Trophoblast cell (in vitro differentiated cells and primary cell): Measurements from ENCODE around the gene SLC29A2.
A peak's percentile ranks its signal among the peaks of the same experiment; 100 is the strongest.

ENCODE experiments used
- DNase-seq, 2 donors: peaks; one replicate each; pipeline ENCODE4 v3.0.0-alpha.2; 2016
- H2AFZ ChIP-seq: 2 replicates; pipeline ENCODE4 v1.6.1; 2013; ENCODE audit warnings: low read length, moderate library complexity, mild to moderate bottlenecking; ENCODE audit not compliant: insufficient read depth, poor library complexity
- H2AK5ac ChIP-seq: 2 replicates; pipeline ENCODE4 v1.6.1; 2013; ENCODE audit warnings: mild to moderate bottlenecking, low read length
- H2BK120ac ChIP-seq: 2 replicates; pipeline ENCODE4 v1.6.1; 2013; ENCODE audit warnings: low read length, mild to moderate bottlenecking, moderate library complexity; ENCODE audit not compliant: insufficient read depth, poor library complexity
- H2BK12ac ChIP-seq: 2 replicates; pipeline ENCODE4 v1.6.1; 2013; ENCODE audit warnings: mild to moderate bottlenecking, low read length, moderate library complexity
- H2BK5ac ChIP-seq: 2 replicates; pipeline ENCODE4 v1.6.1; 2013; ENCODE audit warnings: low read length, low read depth, moderate library complexity, mild to moderate bottlenecking; ENCODE audit not compliant: poor library complexity
- H3K14ac ChIP-seq: 2 replicates; pipeline ENCODE4 v1.6.1; 2013; ENCODE audit warnings: mild to moderate bottlenecking, low read length
- H3K18ac ChIP-seq: 2 replicates; pipeline ENCODE4 v1.6.1; 2013; ENCODE audit warnings: mild to moderate bottlenecking, low read length
- H3K23ac ChIP-seq: 2 replicates; pipeline ENCODE4 v1.6.1; 2013; ENCODE audit warnings: low read length
- H3K27ac ChIP-seq: 2 replicates; pipeline ENCODE4 v1.5.1; 2013; ENCODE audit warnings: low read depth, mild to moderate bottlenecking, inconsistent platforms, low read length, moderate library complexity
- H3K27me3 ChIP-seq: 2 replicates; pipeline ENCODE4 v1.6.1; 2013; ENCODE audit warnings: inconsistent platforms, mild to moderate bottlenecking, low read length, moderate library complexity; ENCODE audit not compliant: insufficient read depth
- H3K36me3 ChIP-seq, 2 experiments: 1 replicate in 1 of 2; 2 replicates in 1 of 2; pipeline ENCODE4 v1.6.1; 2013; ENCODE audit warnings: low read length in 2 of 2, mild to moderate bottlenecking in 2 of 2, moderate library complexity in 1 of 2; ENCODE audit not compliant: insufficient read depth in 2 of 2, control insufficient read depth in 1 of 2
- H3K4ac ChIP-seq: 2 replicates; pipeline ENCODE4 v1.6.1; 2013; ENCODE audit warnings: low read depth, mild to moderate bottlenecking, low read length, moderate library complexity
- H3K4me1 ChIP-seq, 2 experiments: 1 replicate in 1 of 2; 2 replicates in 1 of 2; pipeline ENCODE4 v1.6.1; 2013; ENCODE audit warnings: low read length in 2 of 2, mild to moderate bottlenecking in 2 of 2, moderate library complexity in 1 of 2; ENCODE audit not compliant: insufficient read depth in 2 of 2, control insufficient read depth in 1 of 2
- H3K4me2 ChIP-seq: 2 replicates; pipeline ENCODE4 v1.6.1; 2013; ENCODE audit warnings: inconsistent platforms, mild to moderate bottlenecking, low read length, moderate library complexity
- H3K4me3 ChIP-seq: 2 replicates; pipeline ENCODE4 v1.5.1; 2013; ENCODE audit warnings: mild to moderate bottlenecking, low read depth, low read length, inconsistent platforms
- H3K79me1 ChIP-seq: one replicate; pipeline ENCODE4 v1.6.1; 2013; ENCODE audit warnings: low read length
- H3K79me2 ChIP-seq: 2 replicates; pipeline ENCODE4 v1.6.1; 2013; ENCODE audit warnings: low read length, mild to moderate bottlenecking; ENCODE audit not compliant: control insufficient read depth, insufficient read depth, poor library complexity
- H3K9ac ChIP-seq: 2 replicates; pipeline ENCODE4 v1.6.1; 2013; ENCODE audit warnings: mild to moderate bottlenecking, low read length
- H3K9me3 ChIP-seq: 2 replicates; pipeline ENCODE4 v1.6.1; 2013; ENCODE audit warnings: low read depth, mild to moderate bottlenecking, control low read depth, inconsistent platforms, low read length; ENCODE audit not compliant: insufficient read depth
- H4K12ac ChIP-seq: 2 replicates; pipeline ENCODE4 v1.6.1; 2013; ENCODE audit warnings: low read depth, mild to moderate bottlenecking, low read length, moderate library complexity
- H4K8ac ChIP-seq: 2 replicates; pipeline ENCODE4 v1.6.1; 2013; ENCODE audit warnings: low read depth, mild to moderate bottlenecking, low read length, moderate library complexity
- H4K91ac ChIP-seq: one replicate; pipeline ENCODE4 v1.6.1; 2013; ENCODE audit warnings: low read depth, mild to moderate bottlenecking, low read length, moderate library complexity
- WGBS: extraction: QIAGEN DNeasy Blood & Tissue Kit; methylation state at CpG from one replicate; pipeline ENCODE4 v1.1.7; 2013; ENCODE audit warnings: missing lambda C conversion rate; ENCODE audit not compliant: insufficient read length, insufficient coverage; ENCODE audit errors: extremely low coverage; 5-methylcytosine and 5-hydroxymethylcytosine counted together

The SLC29A2 gene

DNA sequence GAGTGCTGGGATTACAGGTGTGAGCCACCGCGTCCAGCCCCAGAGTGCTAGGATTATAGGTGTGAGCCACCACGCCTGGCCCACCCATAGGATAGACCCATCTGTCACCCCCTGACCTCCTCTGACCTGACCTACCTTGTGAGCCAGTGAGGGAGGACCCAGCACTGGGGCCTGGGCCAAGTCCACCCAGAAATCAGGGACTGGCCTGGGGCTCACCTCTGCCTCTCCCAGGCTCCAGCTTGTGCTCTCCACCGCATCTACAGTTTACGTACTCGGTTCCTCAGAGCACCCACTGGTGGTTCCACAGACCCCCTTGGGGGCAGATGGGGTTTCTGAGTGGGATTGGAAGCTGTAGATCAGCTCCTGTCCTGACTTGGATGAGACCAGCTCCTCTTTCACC lies 6.4 kb downstream of the SLC29A2 start:
- H2AK5ac ChIP-seq: no peak overlapping the region
- no peak overlapping the region for H2BK5ac ChIP-seq
- no peak overlapping the region for H3K18ac ChIP-seq
- no CpG with 5 or more reads among the region's 6 CpGs for whole genome bisulfite sequencing
- no peak overlapping the region for H4K8ac ChIP-seq
- H3K4me2 ChIP-seq: no peak overlapping the region
- no peaks in the 10 kb centered on the region for H3K79me2 ChIP-seq
- no peaks in the 10 kb centered on the region for H3K27me3 ChIP-seq
- no peak for DNase-seq
- H3K9ac ChIP-seq: no peak overlapping the region
- no peak overlapping the region for H3K23ac ChIP-seq
- no peak overlapping the region for H4K91ac ChIP-seq
- H2BK12ac ChIP-seq: no peak overlapping the region
- no peak overlapping the region for H4K12ac ChIP-seq
- no peak overlapping the region for H3K14ac ChIP-seq
- no peak overlapping the region for H2AFZ ChIP-seq
- H3K4me1 ChIP-seq: peaks cover 4 to 13% of the 10 kb centered on the region in 2 experiments
- H3K79me1 ChIP-seq: no peaks in the 10 kb centered on the region
- H3K4ac ChIP-seq: no peak overlapping the region
- H3K27ac ChIP-seq: no peak overlapping the region
- peaks cover 4% of the 10 kb centered on the region for H3K9me3 ChIP-seq
- peaks cover 33 to 36% of the 10 kb centered on the region in 2 experiments for H3K36me3 ChIP-seq
- no peak overlapping the region for H3K4me3 ChIP-seq
- H2BK120ac ChIP-seq: no peak overlapping the region

DNA sequence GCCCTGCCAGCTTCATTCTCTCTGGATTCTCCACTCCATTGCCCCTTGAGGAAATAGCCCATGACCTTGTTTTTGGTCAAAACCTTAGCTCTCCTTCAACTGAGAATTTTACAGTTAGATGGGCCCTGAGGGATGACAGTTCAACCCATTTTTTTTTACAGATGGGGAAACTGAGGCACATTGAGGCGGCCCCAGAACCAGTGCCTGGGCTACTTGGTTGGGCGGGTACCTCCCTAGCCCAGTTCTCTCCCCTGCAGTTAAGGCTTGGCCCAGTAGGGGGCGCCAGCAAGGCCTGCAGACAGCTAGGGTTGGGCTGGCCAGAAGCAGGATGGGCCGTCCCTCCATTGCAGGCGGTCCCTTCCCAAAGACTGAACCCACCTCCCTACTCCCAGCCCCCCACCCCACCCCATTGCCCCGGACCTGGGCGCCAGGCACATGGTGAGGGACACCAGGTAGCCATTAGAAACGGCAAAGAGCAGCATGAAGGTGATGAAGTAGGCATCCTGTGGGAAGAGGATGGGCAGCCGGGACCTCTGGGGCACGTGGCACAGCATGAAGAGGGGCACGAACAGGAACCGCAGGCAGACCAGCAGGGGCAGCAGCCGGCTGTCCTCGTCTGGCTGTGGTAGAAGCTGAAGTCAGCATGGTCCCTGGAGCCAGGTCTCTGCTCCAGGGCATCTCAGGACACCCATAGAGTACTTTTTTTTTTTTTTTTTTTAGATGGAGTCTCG lies 7.6 kb downstream of the SLC29A2 start:
- Histone ChIP-seq H2BK12ac (no peak overlapping the region), H2BK120ac (no peak overlapping the region), H3K14ac (no peak overlapping the region), H3K18ac (no peak overlapping the region), H3K79me1 (no peaks in the 10 kb centered on the region), H3K4me1 (peaks cover 0 to 8% of the 10 kb centered on the region in 2 experiments), H3K9ac (no peak overlapping the region), H2BK5ac (no peak overlapping the region), H3K23ac (no peak overlapping the region), H3K36me3 (peaks cover 30 to 33% of the 10 kb centered on the region in 2 experiments), H3K9me3 (peaks cover 4% of the 10 kb centered on the region), H4K12ac (no peak overlapping the region), H2AFZ (no peak overlapping the region), H3K27ac (no peak overlapping the region), H3K27me3 (no peaks in the 10 kb centered on the region), H3K79me2 (no peaks in the 10 kb centered on the region), H4K91ac (no peak overlapping the region), H2AK5ac (no peak overlapping the region), H3K4me3 (no peak overlapping the region), H3K4me2 (no peak overlapping the region), H3K4ac (no peak overlapping the region), H4K8ac (no peak overlapping the region)
- peak in 1 of 2 donors; percentile 56 for DNase-seq
- WGBS: no CpG with 5 or more reads among the region's 15 CpGs

DNA sequence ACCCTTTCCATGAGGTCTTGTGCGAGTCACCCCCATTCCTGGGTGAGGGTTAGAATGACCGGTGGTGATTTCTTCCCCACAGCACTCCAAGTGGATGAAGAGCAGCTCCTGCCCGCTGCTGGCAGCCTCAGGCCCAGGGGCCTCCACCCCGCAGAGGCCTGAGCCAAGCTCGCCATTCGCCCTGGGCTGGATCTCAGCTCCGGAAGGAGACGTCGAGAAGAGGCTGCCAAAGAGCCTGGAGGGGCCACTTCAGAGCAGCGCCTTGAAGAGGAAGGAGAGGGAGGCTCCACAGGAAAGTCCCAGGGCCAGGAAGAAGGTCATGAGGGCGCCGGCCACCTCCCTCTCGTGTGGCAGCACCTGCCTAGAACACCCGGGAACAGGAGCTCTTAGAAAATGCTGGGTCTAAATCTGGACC lies 8.4 kb downstream of the SLC29A2 start:
- H3K79me2 ChIP-seq: no peaks in the 10 kb centered on the region
- H3K4ac ChIP-seq: no peak overlapping the region
- no peak overlapping the region for H3K27ac ChIP-seq
- H3K18ac ChIP-seq: no peak overlapping the region
- peaks cover 23 to 26% of the 10 kb centered on the region in 2 experiments for H3K36me3 ChIP-seq
- H3K79me1 ChIP-seq: no peaks in the 10 kb centered on the region
- H3K9me3 ChIP-seq: peaks cover 4% of the 10 kb centered on the region
- H2AK5ac ChIP-seq: no peak overlapping the region
- H3K4me1 ChIP-seq: peaks cover 0 to 8% of the 10 kb centered on the region in 2 experiments
- no peak overlapping the region for H3K4me3 ChIP-seq
- no peaks in the 10 kb centered on the region for H3K27me3 ChIP-seq
- H4K91ac ChIP-seq: no peak overlapping the region
- no peak overlapping the region for H2BK120ac ChIP-seq
- H2BK12ac ChIP-seq: no peak overlapping the region
- H3K4me2 ChIP-seq: no peak overlapping the region
- H4K12ac ChIP-seq: no peak overlapping the region
- H3K23ac ChIP-seq: no peak overlapping the region
- WGBS: no CpG with 5 or more reads among the region's 14 CpGs
- no peak overlapping the region for H2BK5ac ChIP-seq
- no peak for DNase-seq
- no peak overlapping the region for H3K14ac ChIP-seq
- no peak overlapping the region for H2AFZ ChIP-seq
- no peak overlapping the region for H4K8ac ChIP-seq
- H3K9ac ChIP-seq: no peak overlapping the region

DNA sequence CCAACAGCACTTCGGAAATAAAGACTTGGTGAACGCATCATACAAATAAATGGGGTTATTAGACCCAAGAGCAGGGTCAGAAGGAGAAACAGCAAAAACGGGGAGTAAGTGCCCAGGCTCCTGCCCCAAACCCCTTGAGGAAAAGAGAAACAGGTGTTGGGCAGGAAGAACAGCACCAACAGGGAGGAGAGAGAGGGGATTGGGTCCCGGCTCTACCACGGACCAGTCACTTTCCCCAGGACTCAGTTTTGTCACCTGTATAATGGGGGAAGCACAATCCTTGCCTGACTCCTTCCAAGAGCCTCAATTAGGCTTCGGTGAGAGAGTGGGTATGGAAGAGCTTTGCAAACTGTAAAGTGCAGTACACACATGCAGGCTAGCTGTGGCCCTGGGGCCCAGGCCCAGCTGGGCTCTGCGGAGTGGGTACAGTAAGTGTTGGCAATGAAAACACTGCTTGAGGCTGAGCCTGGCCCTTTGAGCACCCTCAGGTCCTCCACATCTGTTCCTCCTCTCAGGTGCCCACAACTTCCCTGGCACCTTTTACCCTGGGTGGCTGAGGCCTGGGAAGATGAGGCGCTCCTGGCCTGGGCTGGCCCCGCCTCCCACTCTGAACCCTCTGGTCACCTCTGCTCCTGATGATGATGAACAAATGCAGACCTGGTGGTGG lies 8.9 kb downstream of the SLC29A2 start:
- H4K8ac ChIP-seq: no peak overlapping the region
- no peak overlapping the region for H3K4me3 ChIP-seq
- H2BK5ac ChIP-seq: no peak overlapping the region
- H3K9me3 ChIP-seq: peaks cover 4% of the 10 kb centered on the region
- no peak overlapping the region for H4K91ac ChIP-seq
- WGBS: no CpG with 5 or more reads among the region's 9 CpGs
- H4K12ac ChIP-seq: no peak overlapping the region
- H3K4me2 ChIP-seq: no peak overlapping the region
- no peak overlapping the region for H3K9ac ChIP-seq
- H3K4ac ChIP-seq: no peak overlapping the region
- no peak for DNase-seq
- H3K79me1 ChIP-seq: no peaks in the 10 kb centered on the region
- H2BK120ac ChIP-seq: no peak overlapping the region
- H2BK12ac ChIP-seq: no peak overlapping the region
- no peaks in the 10 kb centered on the region for H3K27me3 ChIP-seq
- H3K36me3 ChIP-seq: peaks cover 22% of the 10 kb centered on the region in 2 experiments
- no peaks in the 10 kb centered on the region for H3K79me2 ChIP-seq
- H3K23ac ChIP-seq: no peak overlapping the region
- no peak overlapping the region for H2AK5ac ChIP-seq
- H3K27ac ChIP-seq: no peak overlapping the region
- H3K4me1 ChIP-seq: peaks cover 0 to 8% of the 10 kb centered on the region in 2 experiments
- no peak overlapping the region for H2AFZ ChIP-seq
- no peak overlapping the region for H3K18ac ChIP-seq
- H3K14ac ChIP-seq: no peak overlapping the region
